ENCODE results near the gene ESF1. TPM values are rescaled to one million over a fixed set of nuclear protein-coding genes. Genes with fewer than 3 reads are reported as not detected.
A peak's percentile ranks its signal among the peaks of the same experiment; 100 is the strongest.

ESF1 gene, protein sequence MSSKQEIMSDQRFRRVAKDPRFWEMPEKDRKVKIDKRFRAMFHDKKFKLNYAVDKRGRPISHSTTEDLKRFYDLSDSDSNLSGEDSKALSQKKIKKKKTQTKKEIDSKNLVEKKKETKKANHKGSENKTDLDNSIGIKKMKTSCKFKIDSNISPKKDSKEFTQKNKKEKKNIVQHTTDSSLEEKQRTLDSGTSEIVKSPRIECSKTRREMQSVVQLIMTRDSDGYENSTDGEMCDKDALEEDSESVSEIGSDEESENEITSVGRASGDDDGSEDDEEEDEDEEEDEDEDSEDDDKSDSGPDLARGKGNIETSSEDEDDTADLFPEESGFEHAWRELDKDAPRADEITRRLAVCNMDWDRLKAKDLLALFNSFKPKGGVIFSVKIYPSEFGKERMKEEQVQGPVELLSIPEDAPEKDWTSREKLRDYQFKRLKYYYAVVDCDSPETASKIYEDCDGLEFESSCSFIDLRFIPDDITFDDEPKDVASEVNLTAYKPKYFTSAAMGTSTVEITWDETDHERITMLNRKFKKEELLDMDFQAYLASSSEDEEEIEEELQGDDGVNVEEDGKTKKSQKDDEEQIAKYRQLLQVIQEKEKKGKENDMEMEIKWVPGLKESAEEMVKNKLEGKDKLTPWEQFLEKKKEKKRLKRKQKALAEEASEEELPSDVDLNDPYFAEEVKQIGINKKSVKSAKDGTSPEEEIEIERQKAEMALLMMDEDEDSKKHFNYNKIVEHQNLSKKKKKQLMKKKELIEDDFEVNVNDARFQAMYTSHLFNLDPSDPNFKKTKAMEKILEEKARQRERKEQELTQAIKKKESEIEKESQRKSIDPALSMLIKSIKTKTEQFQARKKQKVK
- 10 to 100 TPM; 12.8 to 16.2 (median 14.6) TPM for total RNA-seq

DNA sequence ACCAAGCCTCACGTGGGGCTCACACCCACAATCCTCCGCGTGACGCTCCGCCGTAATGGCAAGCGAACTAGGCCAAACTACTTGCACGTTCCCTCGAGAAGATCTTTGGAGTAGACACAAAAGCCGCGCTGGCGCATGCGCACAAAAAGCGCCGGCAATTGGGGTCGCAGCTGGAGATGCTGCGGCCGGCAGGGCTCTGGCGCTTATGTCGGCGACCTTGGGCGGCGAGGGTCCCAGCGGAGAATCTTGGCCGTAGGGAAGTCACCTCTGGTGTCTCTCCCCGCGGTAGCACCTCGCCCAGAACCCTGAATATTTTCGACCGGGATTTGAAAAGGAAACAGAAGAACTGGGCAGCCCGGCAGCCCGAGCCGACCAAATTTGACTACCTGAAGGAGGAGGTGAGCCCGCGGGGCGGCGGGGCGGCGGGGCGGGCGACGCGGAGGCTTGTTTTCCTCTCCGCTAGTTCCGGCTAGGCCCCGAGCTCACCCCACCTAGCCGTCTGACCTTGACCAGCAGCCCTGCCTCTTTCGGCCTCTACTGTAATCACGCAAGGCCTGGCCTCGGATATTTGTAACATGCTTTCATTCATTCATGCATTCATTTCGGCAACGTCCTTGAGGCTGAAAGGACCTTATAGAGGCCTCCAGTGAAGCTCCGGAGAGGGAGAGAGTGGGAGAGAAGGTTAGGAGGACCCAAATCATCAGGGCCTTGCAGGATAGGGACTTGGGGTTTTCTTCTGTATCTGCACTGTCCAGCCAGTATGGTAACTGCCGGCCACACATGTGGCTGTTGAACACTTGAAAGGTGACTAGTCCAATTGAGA is at the start of gene ESF1, which contains the start of gene NDUFAF5:
Gene ESF1 (minus strand): TSS at position 27 of the 823 bp plus-strand sequence. CDS start 1,779 bp downstream, outside the sequence.
Gene NDUFAF5 (plus strand): TSS at position 136 of the 823 bp plus-strand sequence. CDS start 41 bp downstream, at position 177.
- peak within 1 kb of the TSS; percentile 82 to 91 (median 88) for H3K27ac ChIP-seq
- peak; percentile 94 for ATAC-seq
- peaks cover 4 to 49% (median 7%) of the 10 kb centered on the region in 3 donors for H3K4me1 ChIP-seq
- WGBS, 2 donors (ENCODE audit: low coverage in 1 of 2) = 0 to 1% methylated on average over 3 to 39 of the region's 54 CpGs
- H3K36me3 ChIP-seq = peaks cover 0 to 41% of the 10 kb centered on the region in 2 donors
- peak; percentile 92 for TF ChIP-seq POLR2AphosphoS5 (IDR thresholded peaks at IDR 0.05)
- TF ChIP-seq EP300 (IDR thresholded peaks at IDR 0.05) = no peak
- TF ChIP-seq, protein P1, sequence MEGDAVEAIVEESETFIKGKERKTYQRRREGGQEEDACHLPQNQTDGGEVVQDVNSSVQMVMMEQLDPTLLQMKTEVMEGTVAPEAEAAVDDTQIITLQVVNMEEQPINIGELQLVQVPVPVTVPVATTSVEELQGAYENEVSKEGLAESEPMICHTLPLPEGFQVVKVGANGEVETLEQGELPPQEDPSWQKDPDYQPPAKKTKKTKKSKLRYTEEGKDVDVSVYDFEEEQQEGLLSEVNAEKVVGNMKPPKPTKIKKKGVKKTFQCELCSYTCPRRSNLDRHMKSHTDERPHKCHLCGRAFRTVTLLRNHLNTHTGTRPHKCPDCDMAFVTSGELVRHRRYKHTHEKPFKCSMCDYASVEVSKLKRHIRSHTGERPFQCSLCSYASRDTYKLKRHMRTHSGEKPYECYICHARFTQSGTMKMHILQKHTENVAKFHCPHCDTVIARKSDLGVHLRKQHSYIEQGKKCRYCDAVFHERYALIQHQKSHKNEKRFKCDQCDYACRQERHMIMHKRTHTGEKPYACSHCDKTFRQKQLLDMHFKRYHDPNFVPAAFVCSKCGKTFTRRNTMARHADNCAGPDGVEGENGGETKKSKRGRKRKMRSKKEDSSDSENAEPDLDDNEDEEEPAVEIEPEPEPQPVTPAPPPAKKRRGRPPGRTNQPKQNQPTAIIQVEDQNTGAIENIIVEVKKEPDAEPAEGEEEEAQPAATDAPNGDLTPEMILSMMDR (IDR thresholded peaks at IDR 0.05) = no peak
- TF ChIP-seq POLR2A (IDR thresholded peaks at IDR 0.05) = peak; percentile 34 to 53
- no peaks in the 10 kb centered on the region for H3K9me3 ChIP-seq
- peak within 1 kb of the TSS; percentile 68 to 96 for H3K4me3 ChIP-seq
- no peaks in the 10 kb centered on the region for H3K27me3 ChIP-seq

DNA sequence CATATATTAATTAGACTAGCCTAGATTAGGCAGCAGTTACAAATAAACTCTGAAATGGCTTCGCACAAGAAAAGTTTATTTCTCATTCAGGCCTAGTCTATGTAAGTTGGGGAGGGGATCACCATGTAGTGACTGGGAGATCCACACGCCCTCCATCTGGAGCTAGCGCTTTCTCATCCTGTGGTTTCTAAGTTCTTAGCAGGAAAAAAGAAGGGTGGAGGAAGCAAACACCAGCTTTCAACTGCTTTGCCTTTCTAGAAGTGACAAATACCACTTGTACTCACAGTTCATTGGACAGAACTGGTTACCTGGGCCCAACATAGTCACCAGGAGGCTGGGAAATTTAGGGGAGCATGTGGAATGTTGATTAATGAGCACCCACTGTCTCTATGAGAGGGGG is 46.8 kb upstream of the ESF1 start:
- no peaks in the 10 kb centered on the region for H3K27me3 ChIP-seq
- TF ChIP-seq POLR2AphosphoS5 (IDR thresholded peaks at IDR 0.05) = no peak
- TF ChIP-seq, protein P1 (IDR thresholded peaks at IDR 0.05) = no peak
- TF ChIP-seq EP300 (IDR thresholded peaks at IDR 0.05) = no peak
- no peak for TF ChIP-seq POLR2A (IDR thresholded peaks at IDR 0.05)
- no peak overlapping the region for H3K4me3 ChIP-seq
- no peaks in the 10 kb centered on the region for H3K9me3 ChIP-seq
- H3K27ac ChIP-seq = no peak overlapping the region
- no peaks in the 10 kb centered on the region for H3K36me3 ChIP-seq
- 82 to 96% methylated on average over 2 to 3 of the region's 3 CpGs for WGBS, 2 donors (ENCODE audit: low coverage in 1 of 2)
- no peak for ATAC-seq
- H3K4me1 ChIP-seq = no peaks in the 10 kb centered on the region

DNA sequence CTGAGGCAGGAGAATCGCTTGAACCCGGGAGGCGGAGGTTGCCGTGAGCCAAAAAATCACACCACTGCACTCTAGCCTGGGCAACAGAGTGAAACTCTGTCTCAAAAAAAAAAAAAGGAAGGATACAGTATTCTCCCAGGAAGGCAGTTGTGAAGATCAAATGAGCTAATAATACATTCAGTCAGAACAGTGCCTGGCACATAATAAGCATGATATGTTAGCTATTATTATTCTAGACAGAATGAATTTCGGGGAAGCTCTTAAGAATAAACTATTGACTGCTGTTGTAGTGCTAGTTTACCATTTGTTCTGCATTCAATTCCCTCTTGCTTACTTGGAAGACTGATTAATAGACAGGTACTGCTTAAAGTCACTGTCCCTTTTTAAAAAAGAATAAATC is 40.7 kb upstream of the ESF1 start:
- TF ChIP-seq EP300 (IDR thresholded peaks at IDR 0.05) (no peak), POLR2AphosphoS5 (IDR thresholded peaks at IDR 0.05) (no peak), POLR2A (IDR thresholded peaks at IDR 0.05) (no peak)
- TF ChIP-seq, protein P1 (IDR thresholded peaks at IDR 0.05) = no peak
- no peak overlapping the region for H3K27ac ChIP-seq
- H3K4me3 ChIP-seq = no peak overlapping the region
- ATAC-seq = no peak
- H3K36me3 ChIP-seq = no peaks in the 10 kb centered on the region
- no peaks in the 10 kb centered on the region for H3K27me3 ChIP-seq
- 11 to 69% methylated on average over 1 to 4 of the region's 5 CpGs for WGBS, 2 donors (ENCODE audit: low coverage in 1 of 2)
- no peaks in the 10 kb centered on the region for H3K4me1 ChIP-seq
- H3K9me3 ChIP-seq = peaks cover 0 to 5% (median 0%) of the 10 kb centered on the region in 3 donors

DNA sequence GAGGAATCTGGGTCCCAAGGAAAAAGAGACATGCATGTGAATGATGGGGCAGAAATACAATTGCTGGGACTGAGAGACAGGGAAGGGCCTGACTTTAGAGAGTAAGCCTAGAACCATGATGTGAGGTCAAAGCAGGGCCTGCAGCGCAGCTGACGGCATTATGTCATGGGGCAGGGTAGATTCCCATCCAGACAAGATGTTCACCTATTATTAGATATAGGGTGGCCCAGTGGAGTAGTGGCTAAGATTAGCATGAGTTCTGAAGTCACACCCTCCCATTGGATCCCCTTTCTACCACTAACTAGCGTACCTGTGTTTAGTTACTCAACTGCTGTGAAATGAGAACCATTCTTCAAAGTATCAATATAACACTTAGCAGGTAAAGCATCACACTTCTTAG is 39.7 kb upstream of the ESF1 start:
- no peaks in the 10 kb centered on the region for H3K27me3 ChIP-seq
- no peak overlapping the region for H3K27ac ChIP-seq
- ATAC-seq = no peak
- no peaks in the 10 kb centered on the region for H3K4me1 ChIP-seq
- H3K4me3 ChIP-seq = no peak overlapping the region
- WGBS, 2 donors (ENCODE audit: low coverage in 1 of 2) = 100% methylated on average over 1 to 3 of the region's 3 CpGs
- H3K9me3 ChIP-seq = peaks cover 0 to 5% (median 0%) of the 10 kb centered on the region in 3 donors
- no peaks in the 10 kb centered on the region for H3K36me3 ChIP-seq
- TF ChIP-seq, protein P1 (IDR thresholded peaks at IDR 0.05) = no peak
- TF ChIP-seq EP300 (IDR thresholded peaks at IDR 0.05) = no peak
- no peak for TF ChIP-seq POLR2A (IDR thresholded peaks at IDR 0.05)
- TF ChIP-seq POLR2AphosphoS5 (IDR thresholded peaks at IDR 0.05) = no peak
